Nephron progenitor cell (in vitro differentiated cells): ENCODE data around the gene PPM1A.

Experiments used
- DNase-seq: peaks from one replicate; pipeline ENCODE4 v3.0.0; 2021
- H3K27ac Mint-ChIP-seq: 2 replicates; pipeline ENCODE4 v1.8.0; 2021; ENCODE audit warnings: mild to moderate bottlenecking, moderate library complexity, mixed read lengths
- H3K27me3 Mint-ChIP-seq: 2 replicates; pipeline ENCODE4 v1.8.0; 2021; ENCODE audit warnings: mild to moderate bottlenecking, low read depth, mixed read lengths; ENCODE audit not compliant: poor library complexity
- H3K36me3 Mint-ChIP-seq: 2 replicates; pipeline ENCODE4 v1.8.0; 2021; ENCODE audit warnings: low read depth, mixed read lengths
- H3K4me1 Mint-ChIP-seq: 2 replicates; pipeline ENCODE4 v1.8.0; 2021; ENCODE audit warnings: mixed read lengths
- H3K4me3 Mint-ChIP-seq: 2 replicates; pipeline ENCODE4 v1.8.0; 2021; ENCODE audit warnings: mild to moderate bottlenecking, moderate library complexity, mixed read lengths
- H3K9me3 Mint-ChIP-seq: 2 replicates; pipeline ENCODE4 v1.8.0; 2021; ENCODE audit warnings: mild to moderate bottlenecking, moderate library complexity, mixed read lengths
- TF ChIP-seq, protein P1 (sequence below): fragments of 200-600 bp; sonication (generic); IDR thresholded peaks from 2 replicates; pipeline ENCODE4 v1.5.0; 2021; ENCODE audit warnings: antibody characterized with exemption

Gene PPM1A

GRCh38 chr14:60229614-60230013, 19.4 kb upstream of the PPM1A start:
- no peak for DNase-seq

DNA sequence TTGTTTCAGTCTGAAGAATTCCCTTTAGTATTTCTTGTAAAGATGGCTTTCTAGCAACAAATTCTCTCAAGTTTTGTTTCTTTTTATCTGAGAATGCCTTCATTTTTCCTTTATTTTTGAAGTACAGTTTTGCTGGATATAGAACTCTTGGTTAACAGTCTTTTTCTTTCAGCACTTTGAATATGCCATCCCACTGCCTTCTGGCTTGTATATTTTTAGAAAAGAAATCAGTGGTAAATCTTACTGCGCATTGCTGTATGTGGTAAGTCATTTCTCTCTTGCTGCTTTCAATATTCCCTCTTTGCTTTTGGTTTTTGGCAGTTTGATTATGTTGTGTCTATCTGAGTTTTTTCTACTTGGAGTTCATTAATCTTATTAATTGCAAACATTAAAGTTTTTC, 16.8 kb upstream of the PPM1A start:
- Mint-ChIP-seq H3K27ac (no peak overlapping the region), H3K36me3 (no peaks in the 10 kb centered on the region), H3K4me1 (no peaks in the 10 kb centered on the region), H3K4me3 (no peak overlapping the region), H3K9me3 (peaks cover 34% of the 10 kb centered on the region), H3K27me3 (no peaks in the 10 kb centered on the region)
- TF ChIP-seq, protein P1, sequence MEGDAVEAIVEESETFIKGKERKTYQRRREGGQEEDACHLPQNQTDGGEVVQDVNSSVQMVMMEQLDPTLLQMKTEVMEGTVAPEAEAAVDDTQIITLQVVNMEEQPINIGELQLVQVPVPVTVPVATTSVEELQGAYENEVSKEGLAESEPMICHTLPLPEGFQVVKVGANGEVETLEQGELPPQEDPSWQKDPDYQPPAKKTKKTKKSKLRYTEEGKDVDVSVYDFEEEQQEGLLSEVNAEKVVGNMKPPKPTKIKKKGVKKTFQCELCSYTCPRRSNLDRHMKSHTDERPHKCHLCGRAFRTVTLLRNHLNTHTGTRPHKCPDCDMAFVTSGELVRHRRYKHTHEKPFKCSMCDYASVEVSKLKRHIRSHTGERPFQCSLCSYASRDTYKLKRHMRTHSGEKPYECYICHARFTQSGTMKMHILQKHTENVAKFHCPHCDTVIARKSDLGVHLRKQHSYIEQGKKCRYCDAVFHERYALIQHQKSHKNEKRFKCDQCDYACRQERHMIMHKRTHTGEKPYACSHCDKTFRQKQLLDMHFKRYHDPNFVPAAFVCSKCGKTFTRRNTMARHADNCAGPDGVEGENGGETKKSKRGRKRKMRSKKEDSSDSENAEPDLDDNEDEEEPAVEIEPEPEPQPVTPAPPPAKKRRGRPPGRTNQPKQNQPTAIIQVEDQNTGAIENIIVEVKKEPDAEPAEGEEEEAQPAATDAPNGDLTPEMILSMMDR: no peak
- DNase-seq: no peak

More at GRCh38 chr14:60229614-60230013, 19.4 kb upstream of the PPM1A start:
- TF ChIP-seq, protein P1: no peak
- H3K27me3 Mint-ChIP-seq: peaks cover 3% of the 10 kb centered on the region
- no peaks in the 10 kb centered on the region for H3K4me1 Mint-ChIP-seq
- H3K27ac Mint-ChIP-seq: no peak overlapping the region
- no peaks in the 10 kb centered on the region for H3K36me3 Mint-ChIP-seq
- peaks cover 34% of the 10 kb centered on the region for H3K9me3 Mint-ChIP-seq
- no peak overlapping the region for H3K4me3 Mint-ChIP-seq

- no peak for DNase-seq
- Mint-ChIP-seq H3K36me3 (no peaks in the 10 kb centered on the region), H3K27ac (no peak overlapping the region), H3K9me3 (peaks cover 34% of the 10 kb centered on the region), H3K4me1 (no peaks in the 10 kb centered on the region), H3K4me3 (no peak overlapping the region), H3K27me3 (no peaks in the 10 kb centered on the region)
- TF ChIP-seq, protein P1: no peak
These were observed 15.8 kb upstream of the PPM1A start for GRCh38 chr14:60233251-60233650.

GRCh38 chr14:60233891-60234290, 15.1 kb upstream of the PPM1A start:
- Mint-ChIP-seq H3K36me3 (no peaks in the 10 kb centered on the region), H3K9me3 (peaks cover 34% of the 10 kb centered on the region), H3K27me3 (peaks cover 3% of the 10 kb centered on the region), H3K4me1 (no peaks in the 10 kb centered on the region), H3K27ac (no peak overlapping the region), H3K4me3 (no peak overlapping the region)
- DNase-seq: no peak
- TF ChIP-seq, protein P1: no peak

DNA sequence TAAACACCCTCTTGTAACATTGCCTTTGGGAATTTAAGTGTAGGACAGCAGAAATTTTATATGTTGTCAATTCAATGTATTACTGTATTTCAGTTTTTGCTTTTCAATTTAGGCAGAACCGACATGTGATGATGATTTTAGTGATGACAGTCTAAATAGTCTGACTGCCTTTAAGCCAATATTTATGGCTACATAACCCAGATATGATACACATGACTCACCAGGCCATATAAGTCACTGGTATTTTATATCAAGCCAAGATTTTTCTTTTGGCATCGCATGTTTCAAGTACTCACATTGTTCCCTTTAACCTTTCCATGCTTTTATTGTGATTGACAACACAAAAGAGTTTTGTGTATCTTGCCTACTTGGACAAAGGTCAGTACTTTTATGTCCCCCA, 13.6 kb upstream of the PPM1A start:
- DNase-seq: no peak
- no peaks in the 10 kb centered on the region for H3K36me3 Mint-ChIP-seq
- TF ChIP-seq, protein P1: no peak
- no peak overlapping the region for H3K27ac Mint-ChIP-seq
- H3K27me3 Mint-ChIP-seq: peaks cover 10% of the 10 kb centered on the region
- H3K9me3 Mint-ChIP-seq: peaks cover 33% of the 10 kb centered on the region
- H3K4me3 Mint-ChIP-seq: no peak overlapping the region
- no peaks in the 10 kb centered on the region for H3K4me1 Mint-ChIP-seq

GRCh38 chr14:60238955-60239354, 10.1 kb upstream of the PPM1A start:
- Mint-ChIP-seq H3K27ac (no peak overlapping the region), H3K9me3 (peaks cover 1% of the 10 kb centered on the region), H3K4me1 (no peaks in the 10 kb centered on the region), H3K36me3 (no peaks in the 10 kb centered on the region), H3K4me3 (no peak overlapping the region), H3K27me3 (peaks cover 17% of the 10 kb centered on the region)
- TF ChIP-seq, protein P1: no peak
- no peak for DNase-seq
